Astrocyte (in vitro differentiated cells and primary cell): ENCODE data around the gene LAMA3. TPM values are rescaled to one million over a fixed set of nuclear protein-coding genes. Genes with fewer than 3 reads are reported as not detected.

Experiments used
- DNase-seq: peaks from one replicate; pipeline ENCODE4 v3.0.0-alpha.2; 2010; ENCODE audit warnings: low read depth
- FAIRE-seq: peaks from 2 replicates; lab custom pipeline; 2011; peaks lifted over from hg19 to GRCh38; lab: Jason Lieb, UNC
- H2AFZ ChIP-seq: 2 replicates; pipeline ENCODE4 v1.6.0; 2012; ENCODE audit warnings: low read depth, low read length, inconsistent platforms
- H3K27ac ChIP-seq: 2 replicates; pipeline ENCODE4 v1.5.1; 2011; ENCODE audit warnings: low read depth, low read length, inconsistent platforms
- H3K27me3 ChIP-seq: 2 replicates; pipeline ENCODE4 v1.6.0; 2011; ENCODE audit warnings: low read length, inconsistent platforms; ENCODE audit not compliant: insufficient read depth
- H3K36me3 ChIP-seq: 2 replicates; pipeline ENCODE4 v1.5.1; 2011; ENCODE audit warnings: low read length, inconsistent platforms; ENCODE audit not compliant: insufficient read depth
- H3K4me1 ChIP-seq: 2 replicates; pipeline ENCODE4 v1.5.1; 2011; ENCODE audit warnings: low read length, inconsistent platforms; ENCODE audit not compliant: insufficient read depth
- H3K4me2 ChIP-seq: 2 replicates; pipeline ENCODE4 v1.6.0; 2012; ENCODE audit warnings: low read length, inconsistent platforms
- H3K4me3 ChIP-seq: 2 replicates; pipeline ENCODE4 v1.5.1; 2011; ENCODE audit warnings: low read depth, mild to moderate bottlenecking, low read length, inconsistent platforms; ENCODE audit not compliant: insufficient read depth
- H3K79me2 ChIP-seq: 2 replicates; pipeline ENCODE4 v1.6.0; 2012; ENCODE audit warnings: mild to moderate bottlenecking, low read length, inconsistent platforms; ENCODE audit not compliant: insufficient read depth
- H3K9ac ChIP-seq: 2 replicates; pipeline ENCODE4 v1.6.0; 2012; ENCODE audit warnings: mild to moderate bottlenecking, low read length, inconsistent platforms
- H3K9me3 ChIP-seq: 2 replicates; pipeline ENCODE4 v1.5.1; 2012; ENCODE audit warnings: low read depth, mild to moderate bottlenecking, low read length, inconsistent platforms; ENCODE audit not compliant: insufficient read depth
- H4K20me1 ChIP-seq: 2 replicates; pipeline ENCODE4 v1.6.0; 2012; ENCODE audit warnings: low read length, inconsistent platforms; ENCODE audit not compliant: insufficient read depth
- H3K27ac Mint-ChIP-seq: one replicate; pipeline ENCODE4 v1.8.0; 2021; ENCODE audit warnings: mild to moderate bottlenecking, mixed read lengths; ENCODE audit not compliant: unreplicated experiment
- H3K27me3 Mint-ChIP-seq: one replicate; pipeline ENCODE4 v1.8.0; 2021; ENCODE audit warnings: low read depth, mixed read lengths; ENCODE audit not compliant: unreplicated experiment
- H3K36me3 Mint-ChIP-seq: one replicate; pipeline ENCODE4 v1.8.0; 2021; ENCODE audit warnings: low read depth, mixed read lengths; ENCODE audit not compliant: unreplicated experiment
- H3K4me1 Mint-ChIP-seq: one replicate; pipeline ENCODE4 v1.8.0; 2021; ENCODE audit warnings: low read depth, mixed read lengths; ENCODE audit not compliant: unreplicated experiment
- H3K4me3 Mint-ChIP-seq: one replicate; pipeline ENCODE4 v1.8.0; 2021; ENCODE audit warnings: mild to moderate bottlenecking, moderate library complexity, mixed read lengths; ENCODE audit not compliant: unreplicated experiment
- H3K9me3 Mint-ChIP-seq: one replicate; pipeline ENCODE4 v1.8.0; 2021; ENCODE audit warnings: mild to moderate bottlenecking, mixed read lengths; ENCODE audit not compliant: unreplicated experiment
- EZH2 ChIP-seq: IDR thresholded peaks from 2 replicates; pipeline ENCODE4 v1.6.1; 2012; ENCODE audit warnings: mild to moderate bottlenecking, low read length, inconsistent platforms; ENCODE audit not compliant: insufficient read depth
- total RNA-seq: library from RNA; stranded (reverse); gene quantifications from 2 replicates; pipeline ENCODE4 v1.2.1, GENCODE V29; 2021
- TF ChIP-seq, protein P1 (sequence below): IDR thresholded peaks from 2 replicates; pipeline ENCODE4 v1.5.1; 2011; ENCODE audit warnings: low read depth, mild to moderate bottlenecking, inconsistent platforms, low read length, moderate library complexity; ENCODE audit not compliant: insufficient read depth

Gene LAMA3
- total RNA-seq, 1 donor from 2014 or later: 0.86 TPM

- no peak overlapping the region for H3K4me3 ChIP-seq
- Mint-ChIP-seq H3K9me3 (no peaks in the 10 kb centered on the region), H3K27ac (no peak overlapping the region), H3K4me1 (no peaks in the 10 kb centered on the region), H3K4me3 (no peak overlapping the region), H3K27me3 (peaks cover 52% of the 10 kb centered on the region), H3K36me3 (no peaks in the 10 kb centered on the region)
- DNase-seq (peak; percentile 31), FAIRE-seq (peak; percentile 55)
- H3K4me1 ChIP-seq: peaks cover 6% of the 10 kb centered on the region
- H4K20me1 ChIP-seq: no peaks in the 10 kb centered on the region
- no peak overlapping the region for H2AFZ ChIP-seq
- H3K36me3 ChIP-seq: no peaks in the 10 kb centered on the region
- no peaks in the 10 kb centered on the region for H3K9me3 ChIP-seq
- TF ChIP-seq, protein P1, sequence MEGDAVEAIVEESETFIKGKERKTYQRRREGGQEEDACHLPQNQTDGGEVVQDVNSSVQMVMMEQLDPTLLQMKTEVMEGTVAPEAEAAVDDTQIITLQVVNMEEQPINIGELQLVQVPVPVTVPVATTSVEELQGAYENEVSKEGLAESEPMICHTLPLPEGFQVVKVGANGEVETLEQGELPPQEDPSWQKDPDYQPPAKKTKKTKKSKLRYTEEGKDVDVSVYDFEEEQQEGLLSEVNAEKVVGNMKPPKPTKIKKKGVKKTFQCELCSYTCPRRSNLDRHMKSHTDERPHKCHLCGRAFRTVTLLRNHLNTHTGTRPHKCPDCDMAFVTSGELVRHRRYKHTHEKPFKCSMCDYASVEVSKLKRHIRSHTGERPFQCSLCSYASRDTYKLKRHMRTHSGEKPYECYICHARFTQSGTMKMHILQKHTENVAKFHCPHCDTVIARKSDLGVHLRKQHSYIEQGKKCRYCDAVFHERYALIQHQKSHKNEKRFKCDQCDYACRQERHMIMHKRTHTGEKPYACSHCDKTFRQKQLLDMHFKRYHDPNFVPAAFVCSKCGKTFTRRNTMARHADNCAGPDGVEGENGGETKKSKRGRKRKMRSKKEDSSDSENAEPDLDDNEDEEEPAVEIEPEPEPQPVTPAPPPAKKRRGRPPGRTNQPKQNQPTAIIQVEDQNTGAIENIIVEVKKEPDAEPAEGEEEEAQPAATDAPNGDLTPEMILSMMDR: no peak
- no peak for TF ChIP-seq EZH2
- no peak overlapping the region for H3K27ac ChIP-seq
- peak overlapping the region; percentile 2 for H3K4me2 ChIP-seq
- peaks cover 35% of the 10 kb centered on the region for H3K27me3 ChIP-seq
- H3K9ac ChIP-seq: no peak overlapping the region
- H3K79me2 ChIP-seq: no peaks in the 10 kb centered on the region
Measured at GRCh38 chr18:23684515-23685197, 4.6 kb upstream of the LAMA3 start.

- Mint-ChIP-seq H3K27me3 (peaks cover 41% of the 10 kb centered on the region), H3K4me1 (no peaks in the 10 kb centered on the region), H3K4me3 (no peak overlapping the region), H3K27ac (no peak overlapping the region), H3K9me3 (no peaks in the 10 kb centered on the region), H3K36me3 (no peaks in the 10 kb centered on the region)
- Histone ChIP-seq H3K79me2 (no peaks in the 10 kb centered on the region), H4K20me1 (no peaks in the 10 kb centered on the region), H3K4me2 (no peak overlapping the region), H2AFZ (no peak overlapping the region), H3K9ac (no peak overlapping the region), H3K27ac (no peak overlapping the region), H3K4me3 (no peak overlapping the region), H3K36me3 (no peaks in the 10 kb centered on the region), H3K9me3 (no peaks in the 10 kb centered on the region), H3K27me3 (peaks cover 31% of the 10 kb centered on the region), H3K4me1 (peaks cover 13% of the 10 kb centered on the region)
- TF ChIP-seq, protein P1: no peak
- no peak for TF ChIP-seq EZH2
- FAIRE-seq (no peak), DNase-seq (no peak)
Measured at GRCh38 chr18:23688528-23688927, 725 bp upstream of the LAMA3 start.
